CD4-positive, alpha-beta T cell treated with Interleukin-15 for 1 hour (primary cell): ENCODE measurements around the gene SIGLEC10.

ENCODE experiments used
- DNase-seq: peaks from one replicate; pipeline ENCODE4 v3.0.0-alpha.2; 2020

Gene SIGLEC10

DNA sequence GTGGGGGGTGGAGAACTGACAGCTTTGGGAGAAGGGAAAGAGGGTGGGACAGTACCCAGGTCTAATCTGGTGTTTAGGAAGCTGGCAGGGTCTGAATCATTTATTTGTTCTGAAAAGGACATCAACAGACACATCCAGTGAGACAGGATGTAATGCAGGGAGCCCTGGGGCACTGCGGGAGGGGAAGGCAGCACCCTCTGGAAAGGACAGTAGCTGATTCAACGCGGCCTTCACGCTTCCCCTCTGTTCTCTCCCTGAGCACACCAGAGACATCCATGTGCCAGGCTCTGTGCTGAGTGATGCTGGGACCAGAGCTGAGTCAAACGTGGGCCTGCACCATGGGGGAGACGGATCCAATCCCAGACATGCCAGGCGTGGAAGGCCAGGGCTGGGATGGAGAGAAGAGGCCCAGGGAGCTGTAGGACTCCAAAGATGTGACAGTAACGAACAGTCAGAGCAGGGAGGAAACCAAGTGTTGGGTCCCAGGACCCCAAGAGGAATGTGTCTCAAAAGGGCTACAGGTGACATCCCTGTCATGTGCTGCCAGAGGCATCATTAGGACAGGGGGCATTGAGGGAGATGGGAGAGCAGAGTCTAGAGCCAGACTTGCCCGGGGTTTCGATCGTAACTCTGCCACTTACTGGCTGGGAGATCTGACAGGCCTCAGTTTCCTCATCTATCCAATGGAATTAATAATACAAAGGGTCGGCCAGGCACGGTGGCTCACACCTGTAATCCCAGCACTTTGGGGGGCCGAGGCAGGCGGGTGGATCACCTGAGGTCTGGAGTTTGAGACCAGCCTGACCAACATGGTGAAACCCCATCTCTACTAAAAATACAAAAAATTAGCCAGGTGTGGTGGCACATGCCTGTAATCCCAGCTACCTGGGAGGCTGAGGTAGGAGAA is 53.0 kb downstream of the SIGLEC10 start:
- DNase-seq = no peak

DNA sequence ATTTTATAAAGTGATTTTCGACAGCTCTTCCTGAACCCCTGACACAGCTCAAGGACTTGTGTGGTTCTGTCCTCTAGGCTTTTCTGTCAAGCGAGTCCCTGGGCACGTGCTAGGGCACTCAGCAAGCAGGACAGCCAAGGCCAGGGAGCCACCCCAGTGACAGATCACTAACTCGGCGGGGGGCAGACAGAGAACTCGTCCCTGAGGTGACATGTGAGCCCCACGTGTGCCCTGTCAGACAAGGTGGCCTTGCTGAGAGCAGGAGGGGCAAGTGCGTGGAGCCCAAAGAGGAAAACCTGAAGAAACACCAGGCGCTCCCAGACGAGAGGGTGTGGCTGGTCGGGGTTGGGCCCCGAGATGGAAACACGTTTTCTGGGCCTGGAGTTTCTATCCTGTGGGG is 56.2 kb downstream of the SIGLEC10 start:
- DNase-seq = no peak
